GM13976 (cell line): ENCODE measurements around the gene SLC22A23.

Experiments
- DNase-seq: peaks from one replicate; pipeline ENCODE4 v3.0.0; 2012; ENCODE audit warnings: low spot score
- in situ Hi-C: fragments of 300-500 bp; cut with MboI; formaldehyde crosslinking; loops from one replicate; pipeline ENCODE4 v1.12.0; 2022; ENCODE audit warnings: low sequenced_read_pairs, mixed read lengths, inconsistent platforms; ENCODE audit not compliant: unreplicated experiment
- TF ChIP-seq, protein P1 (sequence below): IDR thresholded peaks from 2 replicates; pipeline ENCODE4 v1.5.1; 2012; ENCODE audit warnings: borderline replicate concordance, mild to moderate bottlenecking; ENCODE audit not compliant: insufficient read depth; ENCODE audit errors: extremely low read depth, missing control alignments, control extremely low read depth

The SLC22A23 gene

DNA sequence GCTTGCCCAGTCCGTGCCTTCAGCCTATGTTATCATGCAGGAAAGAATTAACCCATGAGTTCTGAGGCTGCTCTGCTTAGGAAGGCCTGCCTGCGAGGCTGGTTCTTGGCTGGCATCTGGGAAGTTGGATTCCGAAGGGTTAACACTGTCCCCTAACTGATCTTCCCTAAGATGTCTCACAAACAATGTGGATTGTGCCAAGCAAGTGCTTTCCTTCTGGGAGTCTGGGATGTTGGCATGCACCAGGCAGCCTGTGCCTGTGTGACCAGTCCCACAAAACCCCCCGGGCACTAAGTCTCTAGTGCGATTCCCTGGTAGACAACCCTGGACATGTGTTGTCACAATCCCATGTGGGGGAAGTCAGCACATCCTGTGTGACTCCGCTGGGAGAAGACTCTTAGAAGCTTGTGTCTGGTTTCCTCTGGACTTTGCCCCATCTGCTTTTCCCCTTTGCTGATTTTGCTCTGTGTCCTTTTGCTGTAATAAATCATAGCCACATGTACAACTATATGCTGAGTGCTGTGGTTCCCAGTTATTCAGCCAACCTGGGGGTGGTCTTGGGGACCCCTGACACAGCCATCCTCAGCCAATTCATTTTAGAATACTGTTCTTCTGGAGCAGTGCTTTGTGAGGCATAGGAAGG lies 83.8 kb downstream of the SLC22A23 start:
- no peak for DNase-seq
- in situ Hi-C loops, result no loop called here
- TF ChIP-seq, protein P1, sequence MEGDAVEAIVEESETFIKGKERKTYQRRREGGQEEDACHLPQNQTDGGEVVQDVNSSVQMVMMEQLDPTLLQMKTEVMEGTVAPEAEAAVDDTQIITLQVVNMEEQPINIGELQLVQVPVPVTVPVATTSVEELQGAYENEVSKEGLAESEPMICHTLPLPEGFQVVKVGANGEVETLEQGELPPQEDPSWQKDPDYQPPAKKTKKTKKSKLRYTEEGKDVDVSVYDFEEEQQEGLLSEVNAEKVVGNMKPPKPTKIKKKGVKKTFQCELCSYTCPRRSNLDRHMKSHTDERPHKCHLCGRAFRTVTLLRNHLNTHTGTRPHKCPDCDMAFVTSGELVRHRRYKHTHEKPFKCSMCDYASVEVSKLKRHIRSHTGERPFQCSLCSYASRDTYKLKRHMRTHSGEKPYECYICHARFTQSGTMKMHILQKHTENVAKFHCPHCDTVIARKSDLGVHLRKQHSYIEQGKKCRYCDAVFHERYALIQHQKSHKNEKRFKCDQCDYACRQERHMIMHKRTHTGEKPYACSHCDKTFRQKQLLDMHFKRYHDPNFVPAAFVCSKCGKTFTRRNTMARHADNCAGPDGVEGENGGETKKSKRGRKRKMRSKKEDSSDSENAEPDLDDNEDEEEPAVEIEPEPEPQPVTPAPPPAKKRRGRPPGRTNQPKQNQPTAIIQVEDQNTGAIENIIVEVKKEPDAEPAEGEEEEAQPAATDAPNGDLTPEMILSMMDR, result no peak

GRCh38 chr6:3372184-3372846 lies 84.5 kb downstream of the SLC22A23 start:
- in situ Hi-C loops, result no loop called here
- TF ChIP-seq, protein P1, result no peak

DNA sequence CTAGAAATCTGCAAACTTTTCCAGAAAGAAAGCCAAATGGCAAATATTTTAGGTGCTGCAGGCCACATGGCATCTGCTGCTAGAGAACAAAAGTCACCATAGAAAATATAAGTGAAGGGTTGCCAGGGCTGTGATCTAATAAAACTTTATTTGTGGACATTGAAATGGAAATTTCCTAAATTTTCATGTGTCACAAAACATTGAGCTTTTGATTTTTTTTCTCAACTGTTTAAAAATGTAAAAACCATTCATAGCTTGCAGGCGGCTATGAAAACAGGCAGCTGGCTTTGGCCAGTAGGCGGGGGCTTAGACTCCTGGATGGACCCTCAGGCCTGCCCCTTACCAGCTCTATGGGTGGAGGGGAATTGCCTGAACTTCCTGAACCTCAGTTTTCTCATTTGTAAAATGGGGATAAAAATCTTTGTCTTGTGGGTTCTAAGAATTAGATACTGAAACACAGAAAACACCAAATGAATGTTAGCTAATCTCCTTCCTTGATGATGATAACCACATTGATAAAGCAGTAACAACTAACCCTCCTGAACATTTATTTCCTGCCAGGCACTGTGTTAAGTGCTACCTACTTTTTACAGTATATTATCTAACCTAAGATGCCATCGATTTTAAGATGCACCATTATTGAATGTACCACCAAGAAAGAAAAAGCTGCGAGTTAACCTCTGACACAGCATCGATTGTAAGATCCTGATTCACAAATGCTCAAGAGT lies 85.5 kb downstream of the SLC22A23 start:
- in situ Hi-C loops, result no loop called here
- no peak for DNase-seq
- TF ChIP-seq, protein P1, result no peak

More at GRCh38 chr6:3372184-3372846, 84.5 kb downstream of the SLC22A23 start:
- no peak for DNase-seq

DNA sequence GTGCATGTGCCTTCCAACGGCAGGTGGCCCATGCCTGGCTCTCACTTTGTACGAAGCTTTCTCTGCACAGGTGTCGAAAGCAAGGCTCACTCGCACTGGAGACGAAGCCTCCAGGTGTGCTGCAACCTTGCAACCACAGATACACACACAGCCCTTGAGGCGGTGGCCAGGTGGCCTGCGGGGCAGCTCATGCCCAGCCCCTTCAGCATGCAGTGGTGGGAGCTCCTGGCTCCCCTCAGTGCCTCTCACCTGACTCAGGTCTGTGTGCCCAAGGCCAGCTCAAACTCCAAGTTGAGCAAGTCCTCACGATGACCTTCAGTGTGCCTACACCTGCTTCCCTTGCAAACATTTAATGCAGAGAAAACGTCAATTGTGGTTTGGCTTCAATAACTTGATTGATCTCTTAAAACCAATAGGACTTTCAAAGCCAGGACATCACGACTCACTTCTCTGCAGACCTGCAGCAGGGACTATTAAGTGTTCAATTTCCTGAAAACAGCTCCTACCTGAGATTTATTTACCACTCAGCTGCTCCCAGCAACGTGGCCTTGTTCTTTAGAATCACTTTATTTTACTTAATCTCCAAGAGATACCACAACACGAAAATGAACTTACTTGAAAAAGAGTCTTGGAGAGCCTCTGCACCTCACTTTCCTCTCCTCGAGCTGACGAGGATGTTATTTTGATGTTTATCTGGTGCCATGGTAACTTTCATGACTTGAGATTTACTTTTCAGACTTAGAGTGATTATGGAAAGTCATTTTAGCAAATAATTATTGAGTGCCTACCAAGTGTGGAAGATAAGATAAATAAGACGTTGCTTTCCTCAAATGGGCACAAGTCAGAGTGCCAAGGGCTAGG lies 86.3 kb downstream of the SLC22A23 start:
- in situ Hi-C loops, result no loop called here
- DNase-seq, result no peak
- TF ChIP-seq, protein P1, result no peak

DNA sequence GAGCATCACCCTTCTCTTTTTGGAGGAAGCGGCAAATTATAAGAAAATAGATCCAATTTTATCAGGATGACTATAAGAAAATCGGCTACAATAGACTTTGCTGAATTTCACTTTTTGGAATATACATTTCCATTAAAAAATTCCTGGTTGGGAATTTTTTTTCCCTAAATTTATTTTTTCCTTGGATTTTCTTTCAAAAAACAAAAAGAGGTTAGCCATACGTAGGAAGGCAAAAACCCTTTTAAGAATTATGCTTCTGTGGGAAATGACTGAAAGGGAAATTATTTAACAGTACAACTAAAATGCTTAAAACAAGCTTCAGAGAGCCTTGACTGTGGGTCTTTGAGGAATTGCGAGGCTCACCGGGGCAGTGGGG lies 86.9 kb downstream of the SLC22A23 start:
- TF ChIP-seq, protein P1, result no peak
- in situ Hi-C loops, result no loop called here
- no peak for DNase-seq

DNA sequence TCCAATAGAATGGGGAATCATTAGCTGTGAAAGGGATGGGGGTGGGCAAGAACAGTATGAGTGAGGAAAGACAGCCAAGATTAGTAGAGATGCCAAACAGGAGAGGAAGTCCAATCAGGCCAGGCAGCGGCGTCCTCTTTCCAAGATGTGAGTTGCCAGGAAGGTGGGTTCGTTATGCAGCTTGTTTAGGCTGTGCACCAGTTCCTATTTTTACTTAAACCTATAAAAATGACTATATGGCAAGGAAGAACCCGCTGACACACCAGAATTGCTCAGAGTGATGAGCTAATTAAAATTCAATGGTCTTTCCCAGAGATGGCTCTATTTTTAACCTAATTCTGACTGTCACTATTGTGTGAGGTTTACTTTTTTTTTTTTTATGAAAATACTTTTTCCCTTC lies 88.2 kb downstream of the SLC22A23 start:
- no peak for DNase-seq
- TF ChIP-seq, protein P1, result no peak
- in situ Hi-C loops, result no loop called here
